GM12875 (cell line): Measurements from ENCODE around the gene PLCB1.
"Not testable (repeated sequence)": the region's sequence is repeated elsewhere in the genome, so short reads cannot be mapped to it uniquely, and the experiment has no call there.

ENCODE experiments used
- H3K4me3 ChIP-seq: one replicate; pipeline ENCODE4 v1.5.1; 2011; ENCODE audit warnings: low read depth, low read length, control low read depth
- TF ChIP-seq, protein P1 (sequence below): IDR thresholded peaks from 2 replicates; pipeline ENCODE4 v1.5.1; 2011; ENCODE audit warnings: low read depth, mild to moderate bottlenecking, control low read depth, inconsistent platforms, low read length, moderate library complexity, borderline replicate concordance; ENCODE audit not compliant: insufficient read depth

Gene PLCB1

DNA sequence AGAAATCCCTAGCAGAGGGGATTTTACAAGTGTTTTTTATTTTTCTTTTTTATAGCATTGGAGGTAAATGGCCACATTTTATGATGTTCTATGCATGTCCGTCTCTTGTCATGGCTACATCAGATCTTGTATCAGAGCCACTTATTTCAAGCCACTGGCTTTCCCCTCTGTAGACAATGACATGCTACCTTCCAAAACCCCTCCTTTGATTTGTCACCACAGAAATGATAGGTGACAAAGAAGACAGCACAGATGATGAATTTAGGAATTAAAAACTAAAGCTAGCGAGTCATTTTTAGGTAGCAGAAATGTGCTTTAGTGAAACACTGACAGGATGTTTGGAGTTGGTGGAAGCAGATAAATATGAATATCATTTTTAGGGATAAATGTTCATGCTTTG, 20.8 kb downstream of the PLCB1 start:
- no peak overlapping the region for H3K4me3 ChIP-seq
- TF ChIP-seq, protein P1, sequence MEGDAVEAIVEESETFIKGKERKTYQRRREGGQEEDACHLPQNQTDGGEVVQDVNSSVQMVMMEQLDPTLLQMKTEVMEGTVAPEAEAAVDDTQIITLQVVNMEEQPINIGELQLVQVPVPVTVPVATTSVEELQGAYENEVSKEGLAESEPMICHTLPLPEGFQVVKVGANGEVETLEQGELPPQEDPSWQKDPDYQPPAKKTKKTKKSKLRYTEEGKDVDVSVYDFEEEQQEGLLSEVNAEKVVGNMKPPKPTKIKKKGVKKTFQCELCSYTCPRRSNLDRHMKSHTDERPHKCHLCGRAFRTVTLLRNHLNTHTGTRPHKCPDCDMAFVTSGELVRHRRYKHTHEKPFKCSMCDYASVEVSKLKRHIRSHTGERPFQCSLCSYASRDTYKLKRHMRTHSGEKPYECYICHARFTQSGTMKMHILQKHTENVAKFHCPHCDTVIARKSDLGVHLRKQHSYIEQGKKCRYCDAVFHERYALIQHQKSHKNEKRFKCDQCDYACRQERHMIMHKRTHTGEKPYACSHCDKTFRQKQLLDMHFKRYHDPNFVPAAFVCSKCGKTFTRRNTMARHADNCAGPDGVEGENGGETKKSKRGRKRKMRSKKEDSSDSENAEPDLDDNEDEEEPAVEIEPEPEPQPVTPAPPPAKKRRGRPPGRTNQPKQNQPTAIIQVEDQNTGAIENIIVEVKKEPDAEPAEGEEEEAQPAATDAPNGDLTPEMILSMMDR = no peak

DNA sequence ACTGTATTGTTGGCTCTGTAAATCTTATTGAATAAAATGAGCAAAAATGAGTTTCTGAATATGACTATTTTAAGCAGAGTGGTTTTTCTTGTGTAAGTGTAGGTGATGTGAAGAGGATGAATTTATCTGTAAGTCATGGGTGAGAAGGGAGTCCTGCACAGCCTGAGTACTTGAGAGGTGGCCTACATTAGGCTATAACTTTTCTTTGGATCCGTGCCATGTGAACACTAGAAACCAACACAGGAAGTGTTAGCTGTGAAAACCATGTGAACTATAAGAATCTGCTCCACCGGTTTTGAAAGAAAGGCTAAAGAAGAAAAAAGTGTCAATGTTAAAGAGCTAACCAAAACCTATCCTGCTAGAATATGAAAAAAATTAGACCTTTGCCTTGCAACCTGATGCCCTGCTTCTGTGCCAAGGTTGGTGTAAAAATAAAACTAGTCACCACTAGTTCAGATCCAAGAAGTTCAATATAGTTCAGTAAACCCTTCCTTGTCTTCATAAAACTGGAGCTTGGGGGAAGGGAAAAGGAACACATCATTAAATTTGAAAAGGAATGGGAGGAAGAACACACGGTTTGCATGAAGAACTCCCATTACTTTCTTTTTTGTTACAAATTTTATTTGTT, 21.3 kb downstream of the PLCB1 start:
- no peak overlapping the region for H3K4me3 ChIP-seq
- TF ChIP-seq, protein P1 = no peak

DNA sequence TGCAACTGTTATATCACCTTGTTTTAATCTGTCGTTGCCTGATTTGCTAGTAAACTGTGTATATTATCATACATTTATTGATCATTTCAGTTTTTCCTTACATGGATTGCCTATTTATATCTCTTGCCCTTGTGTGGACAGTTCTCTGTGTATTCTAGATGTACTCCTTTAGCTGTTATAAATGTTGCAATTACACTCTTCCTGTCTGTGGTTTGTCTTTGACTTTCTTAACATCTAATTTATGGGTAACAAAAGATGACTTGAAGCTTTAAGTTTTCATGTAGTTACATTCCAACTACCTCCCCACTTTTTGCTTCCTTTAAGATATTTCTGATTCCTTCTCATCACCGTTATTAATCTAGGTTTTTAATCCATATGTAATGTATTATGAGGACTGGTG, 22.6 kb downstream of the PLCB1 start:
- TF ChIP-seq, protein P1 = no peak
- H3K4me3 ChIP-seq = no peak overlapping the region

DNA sequence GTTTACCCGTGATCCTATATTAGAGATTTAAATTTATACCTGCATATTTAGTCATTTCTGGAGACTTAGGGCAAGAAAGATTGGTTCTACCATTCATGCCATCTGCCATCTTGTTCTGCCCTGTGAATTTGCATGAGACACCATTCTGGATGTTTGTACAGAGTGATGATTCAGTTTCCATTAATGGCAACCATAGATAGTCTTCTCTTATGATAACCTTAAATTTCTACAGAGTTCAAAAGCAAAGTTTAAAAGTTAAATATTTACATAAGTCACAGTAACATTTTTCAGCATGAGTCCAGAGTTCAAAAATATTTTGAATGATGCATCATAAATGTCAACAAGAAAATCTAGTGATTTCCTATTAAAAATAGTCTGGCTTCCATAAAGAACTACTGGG, 23.2 kb downstream of the PLCB1 start:
- TF ChIP-seq, protein P1 = no peak
- no peak overlapping the region for H3K4me3 ChIP-seq

DNA sequence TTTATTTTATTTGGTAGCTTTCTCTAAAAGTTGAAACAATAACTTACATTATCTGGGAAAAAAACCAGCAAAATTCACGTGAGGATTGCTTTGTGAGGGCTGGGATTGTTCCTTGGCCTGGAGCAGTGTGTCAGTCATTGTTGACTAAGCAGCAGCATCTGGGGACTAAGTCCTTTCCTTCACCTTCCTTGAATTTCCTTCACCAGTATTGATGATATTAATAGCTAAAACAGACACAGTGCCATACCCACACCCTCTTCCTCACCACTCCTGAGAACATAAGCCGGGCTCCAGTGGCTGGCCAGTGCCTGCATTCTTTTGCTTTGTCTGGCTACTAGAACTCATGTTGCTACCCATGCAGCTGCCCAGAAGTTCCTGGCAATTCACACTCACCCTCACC, 23.7 kb downstream of the PLCB1 start:
- no peak overlapping the region for H3K4me3 ChIP-seq
- TF ChIP-seq, protein P1 = no peak

DNA sequence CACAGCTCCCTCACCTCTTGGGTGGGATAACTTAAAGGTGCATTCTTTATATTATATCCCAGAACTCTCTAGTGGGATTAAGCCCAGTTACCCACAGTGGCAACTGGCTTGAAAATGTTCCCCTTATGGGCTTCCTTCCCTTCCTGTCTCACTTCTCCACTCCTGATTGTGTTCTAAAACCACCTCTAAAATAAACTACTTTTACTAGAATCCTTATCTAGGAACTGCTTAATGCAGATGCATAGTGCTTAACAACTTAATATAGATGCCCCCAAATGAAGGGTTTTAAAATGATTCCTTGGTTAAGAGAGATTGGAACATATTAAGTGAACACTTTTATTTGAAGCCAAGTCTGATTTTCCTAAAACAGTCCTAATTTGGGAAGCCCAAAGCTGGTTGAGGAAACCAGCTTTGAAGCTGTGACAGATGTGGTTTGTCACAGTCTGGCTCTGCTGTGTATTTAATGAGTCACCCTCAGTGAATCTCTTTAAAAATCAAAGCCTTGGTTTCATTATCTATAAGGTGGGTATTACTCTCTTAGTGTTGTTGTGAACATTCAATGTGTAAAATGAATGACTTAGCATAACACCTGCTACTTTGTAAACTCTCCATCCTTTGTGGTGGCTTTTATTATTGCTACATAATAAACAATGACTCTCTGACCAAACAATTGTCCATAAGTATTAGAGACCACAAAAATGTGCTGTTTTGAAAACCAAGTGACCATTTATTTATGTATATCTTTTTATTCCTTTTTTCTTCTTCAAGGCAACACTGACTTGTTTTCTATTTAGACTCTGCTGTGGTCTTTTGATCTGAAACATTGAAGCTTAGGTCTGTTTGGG, 24.4 kb downstream of the PLCB1 start:
- H3K4me3 ChIP-seq = no peak overlapping the region
- TF ChIP-seq, protein P1 = no peak

DNA sequence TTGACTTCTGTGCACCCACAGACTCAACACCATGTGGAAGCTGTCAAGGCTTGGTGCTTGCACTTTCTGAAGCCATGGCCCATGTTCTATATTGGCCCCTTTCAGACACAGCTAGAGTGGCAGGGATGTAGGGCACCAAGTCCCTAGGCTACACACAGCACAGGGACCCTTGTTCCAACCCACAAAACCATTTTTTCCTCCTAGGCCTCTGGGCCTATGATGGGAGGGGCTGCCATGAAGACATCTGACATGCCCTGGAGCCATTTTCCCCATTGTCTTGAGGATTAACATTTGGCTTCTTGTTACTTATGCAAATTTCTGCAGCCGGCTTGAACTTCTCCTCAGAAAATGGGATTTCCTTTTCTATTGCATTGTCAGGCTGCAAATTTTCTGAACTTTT, 27.2 kb downstream of the PLCB1 start:
- H3K4me3 ChIP-seq = not testable (repeated sequence)
